Urothelium cell line (cell line): ENCODE data around the gene SPRY1.

Source experiments
- DNase-seq: peaks from one replicate; pipeline ENCODE4 v3.0.0; 2011; ENCODE audit warnings: low spot score, mixed read lengths
- FAIRE-seq: peaks from 2 replicates; lab custom pipeline; 2011; peaks lifted over from hg19 to GRCh38; lab: Jason Lieb, UNC

SPRY1 gene

GRCh38 chr4:123378794-123379193 is 17.8 kb upstream of the SPRY1 start:
- DNase-seq: no peak
- FAIRE-seq: no peak

GRCh38 chr4:123379392-123379791 is 17.2 kb upstream of the SPRY1 start:
- FAIRE-seq (no peak), DNase-seq (no peak)

- no peak for FAIRE-seq
- no peak for DNase-seq
These were observed 15.6 kb upstream of the SPRY1 start for GRCh38 chr4:123380728-123381716.

GRCh38 chr4:123381996-123382395 is 14.6 kb upstream of the SPRY1 start:
- FAIRE-seq (no peak), DNase-seq (no peak)

- DNase-seq (no peak), FAIRE-seq (no peak)
These were observed 13.0 kb upstream of the SPRY1 start for GRCh38 chr4:123383566-123383965.

- no peak for FAIRE-seq
- no peak for DNase-seq
These were observed 10.0 kb upstream of the SPRY1 start for GRCh38 chr4:123386609-123387008.

GRCh38 chr4:123390846-123391456 is 5.6 kb upstream of the SPRY1 start:
- DNase-seq (no peak), FAIRE-seq (no peak)

GRCh38 chr4:123393721-123394120 is 2.9 kb upstream of the SPRY1 start:
- no peak for FAIRE-seq
- DNase-seq: no peak

- no peak for FAIRE-seq
- DNase-seq: no peak
These were observed 810 bp downstream of the SPRY1 start for GRCh38 chr4:123397144-123398065.

- no peak for DNase-seq
- FAIRE-seq: no peak
These were observed 1.7 kb downstream of the SPRY1 start for GRCh38 chr4:123398066-123398852.

- no peak for DNase-seq
- FAIRE-seq: no peak
These were observed 2.4 kb downstream of the SPRY1 start for GRCh38 chr4:123398853-123399626.

- DNase-seq (no peak), FAIRE-seq (no peak)
These were observed 3.2 kb downstream of the SPRY1 start for GRCh38 chr4:123399627-123400358.

GRCh38 chr4:123401271-123402120 is 4.9 kb downstream of the SPRY1 start:
- FAIRE-seq (no peak), DNase-seq (no peak)

- FAIRE-seq (no peak), DNase-seq (no peak)
These were observed 5.5 kb downstream of the SPRY1 start for GRCh38 chr4:123402121-123402465.

- no peak for DNase-seq
- no peak for FAIRE-seq
These were observed 6.5 kb downstream of the SPRY1 start for GRCh38 chr4:123403080-123403604.

GRCh38 chr4:123404533-123404932 is 7.9 kb downstream of the SPRY1 start:
- FAIRE-seq (no peak), DNase-seq (no peak)

GRCh38 chr4:123405267-123405865 is 8.8 kb downstream of the SPRY1 start:
- FAIRE-seq: no peak

More at GRCh38 chr4:123405267-123405865, 8.8 kb downstream of the SPRY1 start:
- no peak for DNase-seq
